ENCODE data around the gene PUSL1.

- TF ChIP-seq POLR2A (IDR thresholded peaks at IDR 0.05) (no peak), CTCF (IDR thresholded peaks at IDR 0.05) (no peak)
These were observed 1.1 kb downstream of the PUSL1 start for GRCh38 chr1:1309251-1310108.

Data from lower leg skin (tissue), 3 donors.